WERI-Rb-1 (cell line): Measurements from ENCODE around the gene FPR1.

Experiments used
- DNase-seq: peaks from one replicate; pipeline ENCODE4 v3.0.0-alpha.2; 2020
- H3K27ac ChIP-seq: fragments of 250-450 bp; sonication (Bioruptor Pico); 2 replicates; pipeline ENCODE4 v1.5.1; 2020; ENCODE audit warnings: mild to moderate bottlenecking, moderate library complexity
- H3K27me3 ChIP-seq: fragments of 250-450 bp; sonication (Bioruptor Pico); 2 replicates; pipeline ENCODE4 v1.5.1; 2021; ENCODE audit warnings: mild to moderate bottlenecking, low read depth, moderate library complexity; ENCODE audit not compliant: insufficient read depth, severe bottlenecking
- H3K36me3 ChIP-seq: fragments of 250-450 bp; sonication (Bioruptor Pico); 2 replicates; pipeline ENCODE4 v1.5.1; 2020; ENCODE audit warnings: mild to moderate bottlenecking, moderate library complexity
- H3K4me3 ChIP-seq: 2 replicates; pipeline ENCODE4 v1.5.1; 2011; ENCODE audit warnings: low read depth, mild to moderate bottlenecking, control low read depth, low read length
- H3K9me3 ChIP-seq: fragments of 250-450 bp; sonication (Bioruptor Pico); 2 replicates; pipeline ENCODE4 v1.5.1; 2021; ENCODE audit warnings: mild to moderate bottlenecking, moderate library complexity; ENCODE audit not compliant: severe bottlenecking
- TF ChIP-seq, protein P1 (sequence below): IDR thresholded peaks from 2 replicates; pipeline ENCODE4 v1.5.1; 2011; ENCODE audit warnings: low read depth, mild to moderate bottlenecking, control low read depth, inconsistent platforms, low read length

The FPR1 gene

DNA sequence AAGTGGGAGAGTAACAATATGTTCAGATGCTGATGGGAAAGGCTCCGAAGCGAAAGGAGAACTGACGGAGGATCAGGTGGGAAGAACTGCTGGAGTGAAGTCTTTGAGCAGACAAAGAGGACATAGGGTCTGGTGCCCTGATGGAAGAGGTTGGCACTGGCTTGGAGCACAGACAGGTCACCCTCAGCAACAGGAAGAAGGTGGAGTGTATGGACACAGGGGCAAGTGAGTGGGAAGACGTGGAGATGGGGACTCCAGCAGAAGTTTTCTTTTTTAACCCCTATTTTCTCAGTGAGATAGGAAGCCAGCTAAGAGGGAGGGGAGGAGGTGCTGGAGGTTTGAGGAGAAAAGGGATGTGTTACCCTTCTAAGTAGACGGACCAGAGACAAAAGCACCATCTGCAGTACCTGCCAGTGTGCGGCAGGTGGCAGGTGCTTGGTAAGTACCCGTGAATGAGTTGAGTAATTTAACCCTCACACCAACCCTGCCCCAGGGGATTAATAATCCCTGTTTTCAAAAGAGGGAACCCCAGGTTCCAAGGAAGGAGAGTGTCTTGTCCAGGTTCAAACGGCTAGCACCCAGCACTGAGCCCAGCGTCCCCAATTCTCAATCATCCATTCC lies 39.1 kb downstream of the FPR1 start:
- H3K9me3 ChIP-seq, result no peaks in the 10 kb centered on the region
- peaks cover 6% of the 10 kb centered on the region for H3K36me3 ChIP-seq
- no peak overlapping the region for H3K27ac ChIP-seq
- DNase-seq, result peak; percentile 62
- no peak overlapping the region for H3K4me3 ChIP-seq
- TF ChIP-seq, protein P1, sequence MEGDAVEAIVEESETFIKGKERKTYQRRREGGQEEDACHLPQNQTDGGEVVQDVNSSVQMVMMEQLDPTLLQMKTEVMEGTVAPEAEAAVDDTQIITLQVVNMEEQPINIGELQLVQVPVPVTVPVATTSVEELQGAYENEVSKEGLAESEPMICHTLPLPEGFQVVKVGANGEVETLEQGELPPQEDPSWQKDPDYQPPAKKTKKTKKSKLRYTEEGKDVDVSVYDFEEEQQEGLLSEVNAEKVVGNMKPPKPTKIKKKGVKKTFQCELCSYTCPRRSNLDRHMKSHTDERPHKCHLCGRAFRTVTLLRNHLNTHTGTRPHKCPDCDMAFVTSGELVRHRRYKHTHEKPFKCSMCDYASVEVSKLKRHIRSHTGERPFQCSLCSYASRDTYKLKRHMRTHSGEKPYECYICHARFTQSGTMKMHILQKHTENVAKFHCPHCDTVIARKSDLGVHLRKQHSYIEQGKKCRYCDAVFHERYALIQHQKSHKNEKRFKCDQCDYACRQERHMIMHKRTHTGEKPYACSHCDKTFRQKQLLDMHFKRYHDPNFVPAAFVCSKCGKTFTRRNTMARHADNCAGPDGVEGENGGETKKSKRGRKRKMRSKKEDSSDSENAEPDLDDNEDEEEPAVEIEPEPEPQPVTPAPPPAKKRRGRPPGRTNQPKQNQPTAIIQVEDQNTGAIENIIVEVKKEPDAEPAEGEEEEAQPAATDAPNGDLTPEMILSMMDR, result peak; percentile 70
- H3K27me3 ChIP-seq, result peaks cover 9% of the 10 kb centered on the region

DNA sequence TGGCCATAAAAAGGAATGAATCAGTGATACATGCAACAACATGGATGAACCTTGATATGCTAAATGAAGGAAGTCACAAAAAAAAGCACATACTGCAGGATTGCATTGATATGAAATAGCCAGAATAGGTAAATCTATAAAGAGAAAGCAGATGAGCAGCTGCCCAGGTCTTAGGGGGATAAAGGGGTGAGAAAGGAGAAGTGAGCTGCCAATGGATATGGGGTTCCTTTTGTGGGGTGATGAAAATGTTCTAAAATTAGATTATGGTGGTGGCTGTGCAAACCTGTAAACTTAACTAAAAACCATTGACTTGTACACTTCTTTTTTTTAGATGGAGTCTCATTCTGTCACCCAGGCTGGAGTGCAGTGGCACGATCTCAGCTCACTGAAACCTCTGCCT lies 40.0 kb downstream of the FPR1 start:
- TF ChIP-seq, protein P1, result no peak
- no peak for DNase-seq
- H3K27me3 ChIP-seq, result peaks cover 9% of the 10 kb centered on the region
- peaks cover 11% of the 10 kb centered on the region for H3K36me3 ChIP-seq
- no peaks in the 10 kb centered on the region for H3K9me3 ChIP-seq
- H3K4me3 ChIP-seq, result no peak overlapping the region
- H3K27ac ChIP-seq, result no peak overlapping the region

DNA sequence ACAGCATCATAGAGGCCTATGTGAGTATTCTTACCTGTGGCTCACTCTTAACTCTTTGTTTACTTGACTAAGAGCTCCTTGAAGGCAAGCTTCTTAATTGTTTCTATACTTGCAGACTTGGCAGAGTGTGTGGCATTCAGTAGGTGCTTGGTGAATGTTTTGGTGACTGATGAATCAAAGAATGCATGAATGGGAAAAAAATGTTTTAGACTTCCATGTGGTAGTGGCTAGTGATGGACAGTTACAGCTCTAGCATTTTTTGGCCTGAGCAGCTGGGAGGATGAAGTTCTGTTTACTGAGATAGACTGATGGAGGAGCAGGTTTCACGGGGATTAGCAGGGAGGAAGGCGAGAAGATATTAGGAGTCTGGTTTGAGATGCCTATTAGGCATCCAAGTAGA lies 41.5 kb downstream of the FPR1 start:
- Histone ChIP-seq H3K4me3 (no peak overlapping the region), H3K27ac (no peak overlapping the region), H3K27me3 (no peaks in the 10 kb centered on the region), H3K36me3 (peaks cover 26% of the 10 kb centered on the region), H3K9me3 (no peaks in the 10 kb centered on the region)
- DNase-seq, result no peak
- TF ChIP-seq, protein P1, result no peak

DNA sequence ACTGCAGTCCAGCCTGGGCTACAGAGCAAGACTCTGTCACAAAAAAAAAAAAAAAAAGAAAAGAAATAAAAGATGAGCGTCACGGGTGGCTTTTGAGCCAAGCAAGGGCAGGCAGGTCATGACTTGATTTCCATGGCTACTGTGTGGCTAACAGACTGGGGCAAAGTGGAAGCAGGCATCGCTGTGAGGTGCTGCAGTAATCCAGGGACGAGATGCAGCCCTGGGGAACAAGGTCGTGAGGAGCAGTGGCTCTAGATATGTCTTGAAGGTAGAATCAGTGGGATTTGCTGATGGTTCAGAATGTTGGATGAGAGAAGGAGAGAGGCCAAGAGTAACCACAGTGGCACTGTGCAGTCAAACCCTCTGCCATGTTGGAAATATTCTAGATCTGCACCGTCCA lies 42.1 kb downstream of the FPR1 start:
- no peak overlapping the region for H3K4me3 ChIP-seq
- H3K36me3 ChIP-seq, result peaks cover 30% of the 10 kb centered on the region
- no peak overlapping the region for H3K27ac ChIP-seq
- TF ChIP-seq, protein P1, result no peak
- no peaks in the 10 kb centered on the region for H3K27me3 ChIP-seq
- DNase-seq, result no peak
- no peaks in the 10 kb centered on the region for H3K9me3 ChIP-seq

DNA sequence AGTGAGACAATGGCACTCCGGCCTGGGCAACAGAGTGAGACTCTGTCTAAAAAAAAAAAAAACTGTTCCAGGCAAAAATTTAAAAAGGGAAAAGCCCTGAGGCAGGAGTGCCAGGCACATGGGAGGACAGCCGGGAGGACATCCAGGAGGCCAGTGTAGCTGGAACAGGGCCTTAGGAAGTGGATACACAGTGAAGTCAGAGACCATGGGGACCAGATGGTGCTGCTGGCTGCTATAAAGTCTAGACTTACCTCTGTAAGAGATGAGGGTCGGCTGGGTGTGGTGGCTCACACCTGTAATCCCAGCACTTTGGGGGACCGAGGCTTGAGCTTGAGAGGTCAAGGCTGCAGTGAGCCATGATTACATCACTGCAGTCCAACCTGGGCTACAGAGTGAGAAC lies 42.9 kb downstream of the FPR1 start:
- TF ChIP-seq, protein P1, result no peak
- Histone ChIP-seq H3K27ac (no peak overlapping the region), H3K4me3 (no peak overlapping the region), H3K9me3 (no peaks in the 10 kb centered on the region), H3K36me3 (peaks cover 30% of the 10 kb centered on the region), H3K27me3 (no peaks in the 10 kb centered on the region)
- DNase-seq, result no peak

DNA sequence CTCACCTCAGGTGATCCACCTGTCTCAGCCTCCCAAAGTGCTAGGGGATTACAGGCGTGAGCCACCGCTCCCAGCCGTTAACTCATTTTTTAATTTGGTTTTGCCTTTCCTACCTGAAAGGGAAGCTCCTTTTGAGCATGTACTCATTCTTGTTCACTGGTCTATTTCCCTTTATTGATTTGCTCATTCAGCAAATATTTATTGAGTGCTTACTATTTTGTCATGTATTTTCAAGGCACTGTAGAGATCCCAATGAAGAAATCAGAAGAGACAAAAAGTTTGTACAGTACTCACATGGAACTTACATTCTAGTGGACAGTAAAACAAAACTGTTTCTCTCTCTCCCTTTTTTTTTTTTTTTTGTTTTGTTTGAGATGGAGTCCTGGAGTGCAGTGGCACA lies 44.8 kb downstream of the FPR1 start:
- H3K36me3 ChIP-seq, result peaks cover 30% of the 10 kb centered on the region
- H3K9me3 ChIP-seq, result no peaks in the 10 kb centered on the region
- DNase-seq, result no peak
- no peaks in the 10 kb centered on the region for H3K27me3 ChIP-seq
- TF ChIP-seq, protein P1, result no peak
- H3K27ac ChIP-seq, result no peak overlapping the region
- no peak overlapping the region for H3K4me3 ChIP-seq
